ENCODE data around the gene TSEN15.

- TF ChIP-seq EZH2 (IDR thresholded peaks at IDR 0.05; ENCODE audit: low read length) = no peak
- TF ChIP-seq, protein P1, sequence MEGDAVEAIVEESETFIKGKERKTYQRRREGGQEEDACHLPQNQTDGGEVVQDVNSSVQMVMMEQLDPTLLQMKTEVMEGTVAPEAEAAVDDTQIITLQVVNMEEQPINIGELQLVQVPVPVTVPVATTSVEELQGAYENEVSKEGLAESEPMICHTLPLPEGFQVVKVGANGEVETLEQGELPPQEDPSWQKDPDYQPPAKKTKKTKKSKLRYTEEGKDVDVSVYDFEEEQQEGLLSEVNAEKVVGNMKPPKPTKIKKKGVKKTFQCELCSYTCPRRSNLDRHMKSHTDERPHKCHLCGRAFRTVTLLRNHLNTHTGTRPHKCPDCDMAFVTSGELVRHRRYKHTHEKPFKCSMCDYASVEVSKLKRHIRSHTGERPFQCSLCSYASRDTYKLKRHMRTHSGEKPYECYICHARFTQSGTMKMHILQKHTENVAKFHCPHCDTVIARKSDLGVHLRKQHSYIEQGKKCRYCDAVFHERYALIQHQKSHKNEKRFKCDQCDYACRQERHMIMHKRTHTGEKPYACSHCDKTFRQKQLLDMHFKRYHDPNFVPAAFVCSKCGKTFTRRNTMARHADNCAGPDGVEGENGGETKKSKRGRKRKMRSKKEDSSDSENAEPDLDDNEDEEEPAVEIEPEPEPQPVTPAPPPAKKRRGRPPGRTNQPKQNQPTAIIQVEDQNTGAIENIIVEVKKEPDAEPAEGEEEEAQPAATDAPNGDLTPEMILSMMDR (optimal IDR thresholded peaks at IDR 0.05 in 1 of 3, IDR thresholded peaks at IDR 0.05 in 1 of 3, conservative IDR thresholded peaks at IDR 0.05 in 1 of 3; ENCODE audit: extremely low read depth in 1 of 3, insufficient read depth in 2 of 3, low read length in 3 of 3) = no peak
Observed at GRCh38 chr1:184074383-184074782, 22.9 kb downstream of the TSEN15 start.

All from keratinocyte (primary cell).